Pancreas (tissue), 10 donors: ENCODE measurements around the gene ASRGL1. TPM values are rescaled to one million over a fixed set of nuclear protein-coding genes. Genes with fewer than 3 reads are reported as not detected.
"Not testable (repeated sequence)": the region's sequence is repeated elsewhere in the genome, so short reads cannot be mapped to it uniquely, and the experiment has no call there.

ENCODE experiments used
- ATAC-seq, 4 donors: fragments of 200-7000 bp; cut with Tn5 transposase; one replicate each; pipeline versions ENCODE4 v1.8.0 to v1.9.1; 2020; ENCODE audit warnings: mild to moderate bottlenecking in 4 of 4, moderate library complexity in 4 of 4
- DNase-seq, 6 donors: peaks; one replicate each; pipeline ENCODE4 v3.0.0-alpha.2; 2020
- FAIRE-seq: peaks from 2 replicates; lab custom pipeline; 2012; peaks lifted over from hg19 to GRCh38; lab: Jason Lieb, UNC
- H3K27ac ChIP-seq, 4 donors: fragments of 200-600 bp; sonication (generic); 1 replicate in 3 of 4; 2 replicates in 1 of 4; pipeline versions ENCODE4 v1.5.0 to v1.8.0; 2020
- H3K27me3 ChIP-seq, 4 donors: fragments of 200-600 bp; one replicate each; pipeline ENCODE4 v1.8.0; 2021
- H3K36me3 ChIP-seq, 3 donors: fragments of 200-600 bp; sonication (generic) in 1 of 3; one replicate each; pipeline versions ENCODE4 v1.5.0 to v1.8.0; 2020 to 2021
- H3K4me1 ChIP-seq, 3 donors: fragments of 200-600 bp; one replicate each; pipeline ENCODE4 v1.8.0; 2021
- H3K4me3 ChIP-seq, 4 donors: fragments of 200-600 bp; sonication (generic) in 2 of 4; one replicate each; pipeline versions ENCODE4 v1.5.0 to v1.8.0; 2020 to 2021
- H3K9me3 ChIP-seq, 4 donors: fragments of 200-600 bp; one replicate each; pipeline ENCODE4 v1.8.0; 2021
- WGBS, 2 donors: extraction: QIAGEN DNeasy Blood & Tissue Kit; methylation state at CpG; one replicate each; pipeline ENCODE4 v1.1.7; 2013; 5-methylcytosine and 5-hydroxymethylcytosine counted together
- intact Hi-C, 3 donors: fragments of 100-400 bp; cut with DNase I; formaldehyde crosslinking; loops; one replicate each; pipeline versions ENCODE4 v1.11.1 to v1.14.2; 2022
- polyA plus RNA-seq, 2 donors: library from polyadenylated mRNA; stranded (reverse); fragments of 200-250 nt; gene quantifications; one replicate each; pipeline ENCODE4 v1.2.3, GENCODE V29; 2013
- total RNA-seq, 6 donors: library from RNA; stranded (reverse); fragmentation: NEBNext Ultra II Directional in 4 of 6; extraction: Animal tissue kit (Norgen Biotek cat#: 25700) in 4 of 6; gene quantifications; one replicate each; pipeline versions ENCODE4 v1.2.1 to v1.2.4, GENCODE V29; 2021 to 2023
- TF ChIP-seq, protein P1 (sequence below), 4 donors: fragments of 200-600 bp; sonication (generic) in 3 of 4; IDR thresholded peaks; one replicate each; pipeline versions ENCODE4 v1.5.0 to v1.8.0; 2021; ENCODE audit warnings: antibody characterized with exemption in 4 of 4
- donor health status: healthy with polysubstance abuse.
- donor health status: DM: no; HTN: no; CAD: no; lungs with moderate emphysema.
- donor health status: DM: no; HTN: no; CAD: no.
- donor health status: control.
- donor health status: control.
- donor health status: Bipolar disorder and iron deficiency.
- donor health status: DM: yes; HTN: yes; CAD: no.
- donor health status: DM: no; HTN: no; CAD: no.
- donor health status: DM: no; HTN: no; CAD: no.
- donor health status: DM: yes; HTN: yes; CAD: no.

ASRGL1 gene
- total and polyA plus RNA-seq, 8 donors: 8.1 to 26.5 (median 12.4) TPM

DNA sequence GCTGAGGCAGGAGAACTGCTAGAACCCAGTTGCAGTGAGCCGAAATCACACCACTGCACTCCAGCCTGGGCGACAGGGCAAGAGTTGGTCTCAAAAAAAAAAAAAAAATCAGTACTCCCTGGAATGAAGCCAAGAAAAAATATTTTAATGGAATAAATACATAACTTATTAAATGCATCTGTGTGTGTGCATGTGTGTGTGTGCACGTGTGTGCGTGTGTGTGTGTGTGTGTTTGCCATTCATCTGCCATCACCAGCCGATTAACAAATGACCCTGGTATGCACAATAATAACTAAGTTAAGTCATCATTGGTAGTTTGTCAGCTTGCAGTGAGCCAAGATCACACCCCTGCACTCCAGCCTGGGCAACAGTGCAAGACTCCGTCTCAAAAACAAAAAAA is 46.6 kb downstream of the ASRGL1 start:
- 40 to 42% methylated on average over 6 of the region's 6 CpGs for WGBS, 2 donors
- DNase-seq (peak in 1 of 6 donors; percentile 35), ATAC-seq (peak; percentile 11 to 40 (median 29)), FAIRE-seq (no peak)
- Histone ChIP-seq H3K9me3 (no peaks in the 10 kb centered on the region), H3K27me3 (no peaks in the 10 kb centered on the region), H3K4me3 (no peak overlapping the region), H3K27ac (no peak overlapping the region), H3K36me3 (no peaks in the 10 kb centered on the region), H3K4me1 (peaks cover 0 to 6% (median 3%) of the 10 kb centered on the region in 3 donors)
- TF ChIP-seq, protein P1, sequence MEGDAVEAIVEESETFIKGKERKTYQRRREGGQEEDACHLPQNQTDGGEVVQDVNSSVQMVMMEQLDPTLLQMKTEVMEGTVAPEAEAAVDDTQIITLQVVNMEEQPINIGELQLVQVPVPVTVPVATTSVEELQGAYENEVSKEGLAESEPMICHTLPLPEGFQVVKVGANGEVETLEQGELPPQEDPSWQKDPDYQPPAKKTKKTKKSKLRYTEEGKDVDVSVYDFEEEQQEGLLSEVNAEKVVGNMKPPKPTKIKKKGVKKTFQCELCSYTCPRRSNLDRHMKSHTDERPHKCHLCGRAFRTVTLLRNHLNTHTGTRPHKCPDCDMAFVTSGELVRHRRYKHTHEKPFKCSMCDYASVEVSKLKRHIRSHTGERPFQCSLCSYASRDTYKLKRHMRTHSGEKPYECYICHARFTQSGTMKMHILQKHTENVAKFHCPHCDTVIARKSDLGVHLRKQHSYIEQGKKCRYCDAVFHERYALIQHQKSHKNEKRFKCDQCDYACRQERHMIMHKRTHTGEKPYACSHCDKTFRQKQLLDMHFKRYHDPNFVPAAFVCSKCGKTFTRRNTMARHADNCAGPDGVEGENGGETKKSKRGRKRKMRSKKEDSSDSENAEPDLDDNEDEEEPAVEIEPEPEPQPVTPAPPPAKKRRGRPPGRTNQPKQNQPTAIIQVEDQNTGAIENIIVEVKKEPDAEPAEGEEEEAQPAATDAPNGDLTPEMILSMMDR (IDR thresholded peaks at IDR 0.05): no peak
- intact Hi-C loops: no loop called here

DNA sequence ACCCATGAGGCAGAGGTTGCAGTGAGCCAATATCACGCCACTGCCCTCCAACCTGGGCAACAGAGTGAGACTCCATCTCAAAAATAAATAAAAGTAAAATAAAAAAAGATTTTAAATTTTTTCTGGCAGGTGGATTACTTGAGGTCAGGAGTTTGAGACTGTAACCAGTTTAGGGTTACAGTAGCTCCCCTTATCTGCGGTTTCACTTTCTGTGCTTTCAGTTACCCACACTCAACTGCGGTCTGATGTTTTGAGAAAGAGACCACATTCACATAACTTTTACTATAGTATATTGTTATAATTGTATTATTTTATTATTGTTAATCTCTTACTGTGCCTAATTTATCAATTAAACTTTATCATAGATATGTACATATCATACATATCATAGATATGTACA is 48.8 kb downstream of the ASRGL1 start:
- FAIRE-seq, DNase-seq, H3K36me3 ChIP-seq, H3K27ac ChIP-seq, H3K4me1 ChIP-seq, H3K4me3 ChIP-seq, ATAC-seq, H3K27me3 ChIP-seq, intact Hi-C loops, H3K9me3 ChIP-seq: not testable (repeated sequence)
- WGBS, 2 donors: 91 to 99% methylated on average over 3 of the region's 3 CpGs

DNA sequence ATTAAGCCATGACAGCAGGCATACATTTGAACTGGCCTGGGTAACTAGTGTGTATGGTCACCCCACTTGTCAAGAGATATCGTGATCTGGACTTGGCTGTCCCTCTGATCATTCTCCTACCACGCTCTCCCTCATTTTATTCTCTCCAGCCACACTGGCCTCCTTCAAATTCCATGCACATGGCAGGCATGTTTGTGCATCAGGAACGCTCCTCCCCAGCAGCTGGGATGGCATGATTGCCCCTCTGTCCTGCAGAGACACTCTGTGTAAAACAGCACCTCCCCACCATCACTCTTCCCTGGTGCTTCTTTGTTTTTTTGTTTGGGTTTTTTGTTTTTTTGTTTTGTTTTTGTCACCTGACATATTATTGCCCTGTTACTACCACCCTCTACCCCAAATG is 50.1 kb downstream of the ASRGL1 start:
- FAIRE-seq (no peak), DNase-seq (no peak), ATAC-seq (no peak)
- H3K27ac ChIP-seq: no peak overlapping the region
- TF ChIP-seq, protein P1 (IDR thresholded peaks at IDR 0.05): no peak
- no peaks in the 10 kb centered on the region for H3K9me3 ChIP-seq
- no peaks in the 10 kb centered on the region for H3K27me3 ChIP-seq
- WGBS, 2 donors: 92% methylated on average over 3 of the region's 3 CpGs
- H3K4me3 ChIP-seq: no peak overlapping the region
- no peaks in the 10 kb centered on the region for H3K4me1 ChIP-seq
- intact Hi-C loops: no loop called here
- H3K36me3 ChIP-seq: no peaks in the 10 kb centered on the region

DNA sequence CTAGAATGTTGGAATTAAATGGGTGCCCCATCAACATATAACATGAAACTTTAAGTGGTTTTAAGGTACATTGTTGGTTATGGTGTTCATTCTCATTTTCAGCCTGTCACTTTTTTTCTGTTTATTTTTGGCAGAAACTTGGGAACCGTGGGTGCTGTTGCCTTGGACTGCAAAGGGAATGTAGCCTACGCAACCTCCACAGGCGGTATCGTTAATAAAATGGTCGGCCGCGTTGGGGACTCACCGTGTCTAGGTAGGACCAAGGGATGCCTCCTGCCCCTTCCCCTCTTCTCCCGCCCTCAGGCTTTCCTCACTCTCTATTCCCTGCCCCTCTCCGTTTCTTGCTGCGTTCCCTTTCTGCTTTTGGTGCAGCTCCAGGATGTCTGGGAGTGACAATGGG is 51.8 kb downstream of the ASRGL1 start:
- Histone ChIP-seq H3K4me1 (no peaks in the 10 kb centered on the region), H3K4me3 (no peak overlapping the region), H3K9me3 (no peaks in the 10 kb centered on the region), H3K36me3 (no peaks in the 10 kb centered on the region), H3K27me3 (no peaks in the 10 kb centered on the region), H3K27ac (no peak overlapping the region)
- FAIRE-seq: no peak
- TF ChIP-seq, protein P1 (IDR thresholded peaks at IDR 0.05): no peak
- DNase-seq: no peak
- ATAC-seq: no peak
- intact Hi-C loops: no loop called here
- WGBS, 2 donors: 84 to 90% methylated on average over 11 of the region's 11 CpGs

DNA sequence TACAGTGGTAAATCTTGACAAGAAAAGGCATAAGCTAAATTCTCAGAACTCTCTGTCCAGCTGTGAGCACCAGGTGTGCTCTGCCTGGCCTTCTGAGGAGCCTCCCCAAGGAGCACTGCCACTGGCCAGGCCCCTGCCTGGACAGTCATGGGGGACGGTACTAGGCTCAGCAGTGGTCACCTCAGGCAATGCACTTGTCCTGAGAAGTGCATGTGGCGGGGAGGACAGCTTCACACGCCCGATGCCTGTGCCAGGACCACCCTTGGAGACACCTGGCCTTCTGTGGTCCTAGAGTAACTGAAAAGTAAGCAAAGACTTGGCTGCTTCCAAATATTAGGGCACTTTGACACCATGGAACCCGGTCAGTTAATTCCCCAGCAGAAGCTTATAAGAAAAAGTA is 53.0 kb downstream of the ASRGL1 start:
- H3K4me1 ChIP-seq: no peaks in the 10 kb centered on the region
- TF ChIP-seq, protein P1 (IDR thresholded peaks at IDR 0.05): no peak
- H3K27me3 ChIP-seq: no peaks in the 10 kb centered on the region
- 72 to 78% methylated on average over 5 of the region's 5 CpGs for WGBS, 2 donors
- H3K4me3 ChIP-seq: no peak overlapping the region
- FAIRE-seq: no peak
- DNase-seq: no peak
- ATAC-seq: no peak
- H3K9me3 ChIP-seq: no peaks in the 10 kb centered on the region
- H3K27ac ChIP-seq: no peak overlapping the region
- intact Hi-C loops: loop anchor here in 1 of 3 donors (10.0 kb wide), 1 partner anchor 305 kb away; no protein-coding TSS in a partner anchor
- no peaks in the 10 kb centered on the region for H3K36me3 ChIP-seq
